Left ventricle myocardium inferior (tissue), 1 donor: Measurements from ENCODE around the gene POLG. TPM values are rescaled to one million over a fixed set of nuclear protein-coding genes. Genes with fewer than 3 reads are reported as not detected.
A peak's percentile ranks its signal among the peaks of the same experiment; 100 is the strongest.

Experiments
- DNase-seq: peaks from one replicate; pipeline ENCODE4 v3.0.0-alpha.2; 2020
- H3K27ac ChIP-seq: fragments of 200-600 bp; replicated peaks from 2 replicates; pipeline ENCODE4 v1.8.0; 2021
- H3K27me3 ChIP-seq: fragments of 200-600 bp; 2 replicates; pipeline ENCODE4 v1.8.0; 2021; ENCODE audit warnings: low read depth
- H3K36me3 ChIP-seq: fragments of 200-600 bp; 2 replicates; pipeline ENCODE4 v1.8.0; 2021
- H3K4me1 ChIP-seq: fragments of 200-600 bp; 2 replicates; pipeline ENCODE4 v1.8.0; 2021
- H3K4me3 ChIP-seq: fragments of 200-600 bp; 2 replicates; pipeline ENCODE4 v1.8.0; 2021; ENCODE audit warnings: mild to moderate bottlenecking, moderate library complexity
- H3K9me3 ChIP-seq: fragments of 200-600 bp; replicated peaks from 2 replicates; pipeline ENCODE4 v1.8.0; 2021
- CTCF ChIP-seq: fragments of 200-600 bp; IDR thresholded peaks from 2 replicates; pipeline ENCODE4 v1.8.0; 2021; ENCODE audit warnings: antibody characterized with exemption, mild to moderate bottlenecking, borderline replicate concordance
- intact Hi-C: fragments of 100-400 bp; cut with micrococcal nuclease; formaldehyde crosslinking; loops from one replicate; pipeline ENCODE4 v1.11.0; 2022
- total RNA-seq: library from RNA; stranded (reverse); fragmentation: NEBNext Ultra II Directional; extraction: Animal tissue kit (Norgen Biotek cat#: 25700); gene quantifications from one replicate; pipeline ENCODE4 v1.2.1, GENCODE V29; 2021
- donor health status: DM: no; HTN: yes; CAD: no; lungs with severe emphysema.

POLG gene
- total RNA-seq, 1 donor from 2014 or later: 31.1 TPM

GRCh38 chr15:89307046-89307587 is 27.5 kb downstream of the POLG start:
- H3K4me3 ChIP-seq: no peak overlapping the region
- H3K9me3 ChIP-seq: no peaks in the 10 kb centered on the region
- no peak for TF ChIP-seq CTCF
- H3K27me3 ChIP-seq: no peaks in the 10 kb centered on the region
- H3K36me3 ChIP-seq: no peaks in the 10 kb centered on the region
- peaks cover 7% of the 10 kb centered on the region for H3K4me1 ChIP-seq
- no peak overlapping the region for H3K27ac ChIP-seq
- intact Hi-C loops: no loop called here
- DNase-seq: no peak

- Histone ChIP-seq H3K9me3 (no peaks in the 10 kb centered on the region), H3K27ac (no peak overlapping the region), H3K27me3 (no peaks in the 10 kb centered on the region), H3K4me3 (no peak overlapping the region), H3K36me3 (no peaks in the 10 kb centered on the region), H3K4me1 (peaks cover 7% of the 10 kb centered on the region)
- TF ChIP-seq CTCF: no peak
- no peak for DNase-seq
- intact Hi-C loops: no loop called here
Observed at GRCh38 chr15:89305395-89305794, 29.2 kb downstream of the POLG start.

- intact Hi-C loops: no loop called here
- H3K4me1 ChIP-seq: peaks cover 7% of the 10 kb centered on the region
- DNase-seq: no peak
- H3K4me3 ChIP-seq: no peak overlapping the region
- no peaks in the 10 kb centered on the region for H3K9me3 ChIP-seq
- TF ChIP-seq CTCF: no peak
- H3K27ac ChIP-seq: no peak overlapping the region
- H3K36me3 ChIP-seq: no peaks in the 10 kb centered on the region
- no peaks in the 10 kb centered on the region for H3K27me3 ChIP-seq
Observed at GRCh38 chr15:89303986-89304385, 30.6 kb downstream of the POLG start.

- Histone ChIP-seq H3K27me3 (no peaks in the 10 kb centered on the region), H3K27ac (no peak overlapping the region), H3K4me3 (no peak overlapping the region), H3K9me3 (no peaks in the 10 kb centered on the region), H3K36me3 (no peaks in the 10 kb centered on the region), H3K4me1 (peaks cover 7% of the 10 kb centered on the region)
- intact Hi-C loops: no loop called here
- DNase-seq: no peak
- no peak for TF ChIP-seq CTCF
Observed at GRCh38 chr15:89301304-89302089, 33.1 kb downstream of the POLG start.

- intact Hi-C loops: no loop called here
- Histone ChIP-seq H3K4me1 (no peaks in the 10 kb centered on the region), H3K36me3 (no peaks in the 10 kb centered on the region), H3K27ac (no peak overlapping the region), H3K4me3 (no peak overlapping the region), H3K27me3 (no peaks in the 10 kb centered on the region), H3K9me3 (no peaks in the 10 kb centered on the region)
- no peak for DNase-seq
- peak; percentile 50 for TF ChIP-seq CTCF
Observed at GRCh38 chr15:89299896-89300295, 34.7 kb downstream of the POLG start.
